ENCODE measurements around the gene ULK4. TPM values are rescaled to one million over a fixed set of nuclear protein-coding genes. Genes with fewer than 3 reads are reported as not detected.

ULK4 gene
- total RNA-seq, 2 donors from 2014 or later, result 11.1 to 17.9 TPM

DNA sequence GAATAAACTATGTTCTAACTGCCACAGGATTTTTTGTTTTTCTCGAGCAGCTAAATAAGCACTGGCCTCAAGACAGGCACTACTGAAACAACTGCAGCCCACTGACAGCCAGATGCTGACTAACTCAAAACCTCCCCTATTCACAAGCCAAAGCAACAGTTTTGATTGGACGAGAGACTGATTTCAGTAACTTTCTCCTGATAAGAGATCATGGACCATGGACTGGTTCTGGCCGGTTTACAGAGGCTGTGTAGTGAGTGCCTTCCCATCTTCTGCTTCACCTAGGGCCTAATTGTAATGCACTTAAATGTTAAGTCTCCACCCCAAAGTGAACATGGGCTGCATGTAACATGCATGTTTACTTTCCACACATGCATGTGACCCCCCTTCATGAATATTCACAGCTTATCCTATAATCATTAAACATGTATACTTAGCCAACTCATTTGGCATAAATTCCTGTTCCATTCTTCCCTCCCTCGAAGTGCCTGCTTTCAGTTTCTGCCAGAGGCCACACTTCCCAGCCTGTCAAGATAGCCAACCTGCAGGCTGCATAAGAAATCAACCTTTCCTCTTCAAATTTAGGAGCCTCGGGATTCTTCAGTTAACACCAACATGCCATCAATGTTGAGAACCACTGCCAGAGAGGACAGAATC lies 108.2 kb downstream of the ULK4 start:
- Histone ChIP-seq H3K4me3 (ENCODE audit: low read length) (no peak overlapping the region), H3K4me1 (ENCODE audit: control insufficient read depth, insufficient read depth, low read length) (no peaks in the 10 kb centered on the region), H3K9me3 (ENCODE audit: control insufficient read depth, low read length) (no peaks in the 10 kb centered on the region), H3K27ac (ENCODE audit: low read depth, low read length) (no peak overlapping the region), H3K9ac (ENCODE audit: extremely low read depth, low read length, poor library complexity, severe bottlenecking) (no peak overlapping the region), H3K27me3 (ENCODE audit: control insufficient read depth, insufficient read depth, low read length, poor library complexity, severe bottlenecking) (no peaks in the 10 kb centered on the region), H3K36me3 (ENCODE audit: control insufficient read depth, insufficient read depth, low read length) (no peaks in the 10 kb centered on the region)
- peaks cover 2% of the 10 kb centered on the region for H3K9me3 Mint-ChIP-seq
- no peaks in the 10 kb centered on the region for H3K27me3 Mint-ChIP-seq (ENCODE audit: insufficient read depth)
- no peak overlapping the region for H3K27ac Mint-ChIP-seq
- no peak overlapping the region for H3K4me3 Mint-ChIP-seq
- no peaks in the 10 kb centered on the region for H3K4me1 Mint-ChIP-seq
- TF ChIP-seq, protein P1, sequence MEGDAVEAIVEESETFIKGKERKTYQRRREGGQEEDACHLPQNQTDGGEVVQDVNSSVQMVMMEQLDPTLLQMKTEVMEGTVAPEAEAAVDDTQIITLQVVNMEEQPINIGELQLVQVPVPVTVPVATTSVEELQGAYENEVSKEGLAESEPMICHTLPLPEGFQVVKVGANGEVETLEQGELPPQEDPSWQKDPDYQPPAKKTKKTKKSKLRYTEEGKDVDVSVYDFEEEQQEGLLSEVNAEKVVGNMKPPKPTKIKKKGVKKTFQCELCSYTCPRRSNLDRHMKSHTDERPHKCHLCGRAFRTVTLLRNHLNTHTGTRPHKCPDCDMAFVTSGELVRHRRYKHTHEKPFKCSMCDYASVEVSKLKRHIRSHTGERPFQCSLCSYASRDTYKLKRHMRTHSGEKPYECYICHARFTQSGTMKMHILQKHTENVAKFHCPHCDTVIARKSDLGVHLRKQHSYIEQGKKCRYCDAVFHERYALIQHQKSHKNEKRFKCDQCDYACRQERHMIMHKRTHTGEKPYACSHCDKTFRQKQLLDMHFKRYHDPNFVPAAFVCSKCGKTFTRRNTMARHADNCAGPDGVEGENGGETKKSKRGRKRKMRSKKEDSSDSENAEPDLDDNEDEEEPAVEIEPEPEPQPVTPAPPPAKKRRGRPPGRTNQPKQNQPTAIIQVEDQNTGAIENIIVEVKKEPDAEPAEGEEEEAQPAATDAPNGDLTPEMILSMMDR (conservative IDR thresholded peaks at IDR 0.05), result no peak
- 92 to 93% methylated on average over 5 of the region's 5 CpGs for WGBS, 2 experiments (ENCODE audit: insufficient coverage in 1 of 2, insufficient read length in 1 of 2)
- DNase-seq, result no peak
- peaks cover 2% of the 10 kb centered on the region for H3K36me3 Mint-ChIP-seq (ENCODE audit: low read depth)

DNA sequence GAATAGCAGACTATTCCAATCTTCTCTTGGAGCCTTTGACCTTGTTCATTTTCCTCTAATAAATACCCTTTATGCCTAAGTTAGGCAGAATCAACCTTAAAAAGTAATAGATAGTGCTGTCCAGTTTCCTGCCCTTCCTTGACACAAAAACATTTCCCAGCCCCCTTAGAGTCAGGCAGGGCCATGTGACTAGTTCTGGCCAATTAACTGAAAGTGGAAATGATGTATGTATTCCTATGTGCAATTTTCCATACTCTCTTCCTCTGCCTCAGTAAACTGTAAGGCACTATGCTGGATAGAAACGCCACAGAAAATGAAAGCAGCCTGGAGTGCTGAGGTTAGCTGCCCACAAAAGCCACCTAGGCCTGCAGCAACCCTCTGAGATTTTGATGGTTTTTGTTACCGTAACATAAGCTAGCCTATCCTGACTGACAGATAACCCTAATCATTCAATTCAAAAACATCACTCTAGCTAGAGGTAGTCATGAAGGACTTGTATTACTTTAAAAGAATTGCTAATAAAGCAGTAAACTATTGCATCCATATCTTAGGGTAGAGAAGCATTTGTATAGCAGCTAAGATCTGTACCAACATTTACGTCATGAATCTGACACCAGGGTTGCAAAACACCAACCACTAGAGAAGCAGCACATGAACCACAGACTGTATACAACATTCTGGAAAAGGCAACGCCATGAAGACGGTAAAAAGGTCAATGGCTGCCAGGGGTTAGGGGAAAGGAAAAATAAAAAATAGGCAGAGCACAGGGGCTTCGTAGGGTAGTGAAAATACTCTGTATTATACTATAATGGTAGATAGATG lies 112.9 kb downstream of the ULK4 start:
- Histone ChIP-seq H3K36me3 (ENCODE audit: control insufficient read depth, insufficient read depth, low read length) (no peaks in the 10 kb centered on the region), H3K27ac (ENCODE audit: low read depth, low read length) (no peak overlapping the region), H3K9ac (ENCODE audit: extremely low read depth, low read length, poor library complexity, severe bottlenecking) (no peak overlapping the region), H3K4me1 (ENCODE audit: control insufficient read depth, insufficient read depth, low read length) (peaks cover 5% of the 10 kb centered on the region), H3K27me3 (ENCODE audit: control insufficient read depth, insufficient read depth, low read length, poor library complexity, severe bottlenecking) (no peaks in the 10 kb centered on the region), H3K4me3 (ENCODE audit: low read length) (no peak overlapping the region), H3K9me3 (ENCODE audit: control insufficient read depth, low read length) (no peaks in the 10 kb centered on the region)
- H3K4me3 Mint-ChIP-seq, result no peak overlapping the region
- H3K27ac Mint-ChIP-seq, result no peak overlapping the region
- no peaks in the 10 kb centered on the region for H3K27me3 Mint-ChIP-seq (ENCODE audit: insufficient read depth)
- no peaks in the 10 kb centered on the region for H3K9me3 Mint-ChIP-seq
- no peak for DNase-seq
- no peaks in the 10 kb centered on the region for H3K36me3 Mint-ChIP-seq (ENCODE audit: low read depth)
- TF ChIP-seq, protein P1 (conservative IDR thresholded peaks at IDR 0.05), result no peak
- WGBS, 2 experiments (ENCODE audit: insufficient coverage in 1 of 2, insufficient read length in 1 of 2), result 94 to 100% methylated on average over 1 to 5 of the region's 6 CpGs
- peaks cover 11% of the 10 kb centered on the region for H3K4me1 Mint-ChIP-seq

DNA sequence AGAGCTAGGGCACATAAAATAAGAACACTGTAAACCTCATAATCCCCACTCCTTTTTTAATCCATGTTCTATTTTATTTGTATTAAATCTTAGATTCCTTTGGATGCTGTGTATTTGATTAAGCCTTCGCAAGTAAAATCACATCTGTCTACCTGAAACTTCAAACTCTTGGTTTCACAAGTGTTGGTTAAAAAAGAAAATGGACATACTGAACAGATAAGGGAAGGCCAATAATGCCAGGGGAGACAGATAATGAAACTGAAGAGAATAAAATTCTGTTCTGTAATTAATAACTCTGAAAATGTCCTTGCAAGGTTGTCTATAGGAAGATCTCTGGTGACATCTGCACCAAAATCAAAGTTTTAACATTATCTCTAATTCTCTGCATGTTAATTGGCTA lies 114.2 kb downstream of the ULK4 start:
- Mint-ChIP-seq H3K27me3 (ENCODE audit: insufficient read depth) (no peaks in the 10 kb centered on the region), H3K4me3 (no peak overlapping the region), H3K27ac (no peak overlapping the region), H3K4me1 (peaks cover 11% of the 10 kb centered on the region), H3K36me3 (ENCODE audit: low read depth) (peaks cover 11% of the 10 kb centered on the region), H3K9me3 (peaks cover 12% of the 10 kb centered on the region)
- no peak for DNase-seq
- no peaks in the 10 kb centered on the region for H3K36me3 ChIP-seq (ENCODE audit: control insufficient read depth, insufficient read depth, low read length)
- H3K27ac ChIP-seq (ENCODE audit: low read depth, low read length), result no peak overlapping the region
- TF ChIP-seq, protein P1 (conservative IDR thresholded peaks at IDR 0.05), result no peak
- H3K4me1 ChIP-seq (ENCODE audit: control insufficient read depth, insufficient read depth, low read length), result peaks cover 5% of the 10 kb centered on the region
- H3K9ac ChIP-seq (ENCODE audit: extremely low read depth, low read length, poor library complexity, severe bottlenecking), result no peak overlapping the region
- H3K4me3 ChIP-seq (ENCODE audit: low read length), result peak overlapping the region; percentile 12
- H3K9me3 ChIP-seq (ENCODE audit: control insufficient read depth, low read length), result peaks cover 9% of the 10 kb centered on the region
- 88% methylated on average over 1 of the region's 1 CpG; no CpG with 5 or more reads in 1 of the 2 experiments for WGBS, 2 experiments (ENCODE audit: insufficient coverage in 1 of 2, insufficient read length in 1 of 2)
- no peaks in the 10 kb centered on the region for H3K27me3 ChIP-seq (ENCODE audit: control insufficient read depth, insufficient read depth, low read length, poor library complexity, severe bottlenecking)

Measured in endodermal cell (in vitro differentiated cells).